ENCODE measurements around the gene HADHB.

HADHB gene

DNA sequence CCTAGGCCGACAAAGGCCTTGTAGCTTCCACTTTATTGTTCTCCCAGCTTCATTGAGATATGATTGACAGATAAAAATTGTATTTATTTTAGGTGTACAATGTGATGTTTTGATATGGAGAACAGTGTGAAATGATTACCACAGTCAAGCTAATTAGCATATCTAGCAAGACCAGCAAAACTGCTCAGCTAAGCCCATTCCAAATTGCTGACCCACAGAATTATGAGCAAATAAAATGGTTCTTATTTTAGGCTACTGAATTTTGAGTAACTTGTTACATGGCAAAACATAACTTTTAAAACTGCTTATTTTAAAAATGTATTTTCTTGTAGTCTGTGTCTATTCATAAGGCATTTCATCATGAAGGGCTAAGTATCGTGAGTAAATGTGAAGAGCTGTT lies 92.6 kb downstream of the HADHB start:
- WGBS, 2 experiments = 87 to 93% methylated on average over 2 of the region's 2 CpGs
- H3K9me3 ChIP-seq (ENCODE audit: control insufficient read depth, low read length) = no peaks in the 10 kb centered on the region
- H3K36me3 ChIP-seq (ENCODE audit: control insufficient read depth, insufficient read depth, low read length) = no peaks in the 10 kb centered on the region
- no peak overlapping the region for H3K4me3 ChIP-seq (ENCODE audit: insufficient read depth, low read depth, low read length)
- no peaks in the 10 kb centered on the region for H3K27me3 ChIP-seq (ENCODE audit: control insufficient read depth, insufficient read depth, low read length, poor library complexity, severe bottlenecking)
- no peaks in the 10 kb centered on the region for H3K4me1 ChIP-seq (ENCODE audit: control insufficient read depth, insufficient read depth, low read length)
- H3K27ac ChIP-seq (ENCODE audit: insufficient read depth, low read depth, low read length, poor library complexity, severe bottlenecking) = no peak overlapping the region

Measured in ectodermal cell (in vitro differentiated cells).